Osteocyte (in vitro differentiated cells): ENCODE data around the gene DISC1. TPM values are rescaled to one million over a fixed set of nuclear protein-coding genes. Genes with fewer than 3 reads are reported as not detected.

Experiments used
- DNase-seq: peaks from one replicate; pipeline ENCODE4 v3.0.0; 2021; ENCODE audit warnings: mixed read lengths; ENCODE audit not compliant: unreplicated experiment; ENCODE audit errors: extremely low spot score
- H3K27ac Mint-ChIP-seq: one replicate; pipeline ENCODE4 v1.8.0; 2021; ENCODE audit warnings: mild to moderate bottlenecking, mixed read lengths; ENCODE audit not compliant: unreplicated experiment
- H3K27me3 Mint-ChIP-seq: one replicate; pipeline ENCODE4 v1.8.0; 2021; ENCODE audit warnings: mixed read lengths; ENCODE audit not compliant: unreplicated experiment
- H3K36me3 Mint-ChIP-seq: one replicate; pipeline ENCODE4 v1.8.0; 2021; ENCODE audit warnings: mixed read lengths; ENCODE audit not compliant: unreplicated experiment
- H3K4me1 Mint-ChIP-seq: one replicate; pipeline ENCODE4 v1.8.0; 2021; ENCODE audit warnings: mixed read lengths; ENCODE audit not compliant: unreplicated experiment
- H3K4me3 Mint-ChIP-seq: one replicate; pipeline ENCODE4 v1.8.0; 2021; ENCODE audit warnings: mild to moderate bottlenecking, moderate library complexity, mixed read lengths; ENCODE audit not compliant: unreplicated experiment
- H3K9me3 Mint-ChIP-seq: one replicate; pipeline ENCODE4 v1.8.0; 2021; ENCODE audit warnings: mixed read lengths; ENCODE audit not compliant: unreplicated experiment
- total RNA-seq: library from RNA; stranded (reverse); gene quantifications from 2 replicates; pipeline ENCODE4 v1.2.1, GENCODE V29; 2021
- TF ChIP-seq, protein P1 (sequence below): fragments of 200-600 bp; sonication (generic); IDR thresholded peaks from 2 replicates; pipeline ENCODE4 v1.5.0; 2021; ENCODE audit warnings: antibody characterized with exemption, mild to moderate bottlenecking, moderate library complexity

DISC1 gene
- total RNA-seq, 1 donor from 2014 or later: 15.6 TPM

DNA sequence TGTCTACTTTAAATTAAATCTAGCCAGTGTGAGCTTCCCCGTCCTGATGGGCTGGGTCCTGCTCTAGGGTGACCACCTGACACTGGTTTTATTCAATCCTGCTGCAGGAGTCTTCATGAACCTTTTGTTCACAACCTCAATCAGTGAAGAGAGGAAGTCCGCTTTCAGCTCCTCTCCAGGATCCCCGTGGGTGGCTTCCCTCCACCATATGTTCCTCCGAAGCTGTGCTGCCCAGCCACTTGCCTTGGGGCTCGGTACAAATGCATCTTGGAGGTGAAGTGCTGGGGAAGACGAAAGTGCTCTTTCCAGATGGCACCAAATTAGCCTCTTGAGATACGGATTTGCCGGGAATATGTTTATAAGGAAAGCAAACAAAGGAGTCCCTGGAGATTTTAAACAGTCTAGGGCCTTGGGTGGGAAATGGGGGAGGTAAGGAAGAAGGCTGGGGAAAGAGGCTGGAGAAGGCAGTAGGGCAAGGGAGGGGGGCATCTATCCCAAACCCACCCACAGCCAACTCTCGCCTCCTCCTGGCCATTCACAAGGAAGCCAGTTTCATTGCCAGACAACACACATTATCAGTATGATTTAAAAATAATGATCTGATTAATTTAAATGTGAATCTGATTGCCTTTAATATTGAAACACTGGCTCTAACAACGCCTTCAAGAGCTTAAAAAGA is 430.8 kb downstream of the DISC1 start:
- no peak for DNase-seq
- H3K27ac Mint-ChIP-seq: no peak overlapping the region
- H3K4me3 Mint-ChIP-seq: no peak overlapping the region
- peaks cover 4% of the 10 kb centered on the region for H3K9me3 Mint-ChIP-seq
- no peaks in the 10 kb centered on the region for H3K4me1 Mint-ChIP-seq
- peaks cover 6% of the 10 kb centered on the region for H3K36me3 Mint-ChIP-seq
- no peaks in the 10 kb centered on the region for H3K27me3 Mint-ChIP-seq
- TF ChIP-seq, protein P1, sequence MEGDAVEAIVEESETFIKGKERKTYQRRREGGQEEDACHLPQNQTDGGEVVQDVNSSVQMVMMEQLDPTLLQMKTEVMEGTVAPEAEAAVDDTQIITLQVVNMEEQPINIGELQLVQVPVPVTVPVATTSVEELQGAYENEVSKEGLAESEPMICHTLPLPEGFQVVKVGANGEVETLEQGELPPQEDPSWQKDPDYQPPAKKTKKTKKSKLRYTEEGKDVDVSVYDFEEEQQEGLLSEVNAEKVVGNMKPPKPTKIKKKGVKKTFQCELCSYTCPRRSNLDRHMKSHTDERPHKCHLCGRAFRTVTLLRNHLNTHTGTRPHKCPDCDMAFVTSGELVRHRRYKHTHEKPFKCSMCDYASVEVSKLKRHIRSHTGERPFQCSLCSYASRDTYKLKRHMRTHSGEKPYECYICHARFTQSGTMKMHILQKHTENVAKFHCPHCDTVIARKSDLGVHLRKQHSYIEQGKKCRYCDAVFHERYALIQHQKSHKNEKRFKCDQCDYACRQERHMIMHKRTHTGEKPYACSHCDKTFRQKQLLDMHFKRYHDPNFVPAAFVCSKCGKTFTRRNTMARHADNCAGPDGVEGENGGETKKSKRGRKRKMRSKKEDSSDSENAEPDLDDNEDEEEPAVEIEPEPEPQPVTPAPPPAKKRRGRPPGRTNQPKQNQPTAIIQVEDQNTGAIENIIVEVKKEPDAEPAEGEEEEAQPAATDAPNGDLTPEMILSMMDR: no peak

DNA sequence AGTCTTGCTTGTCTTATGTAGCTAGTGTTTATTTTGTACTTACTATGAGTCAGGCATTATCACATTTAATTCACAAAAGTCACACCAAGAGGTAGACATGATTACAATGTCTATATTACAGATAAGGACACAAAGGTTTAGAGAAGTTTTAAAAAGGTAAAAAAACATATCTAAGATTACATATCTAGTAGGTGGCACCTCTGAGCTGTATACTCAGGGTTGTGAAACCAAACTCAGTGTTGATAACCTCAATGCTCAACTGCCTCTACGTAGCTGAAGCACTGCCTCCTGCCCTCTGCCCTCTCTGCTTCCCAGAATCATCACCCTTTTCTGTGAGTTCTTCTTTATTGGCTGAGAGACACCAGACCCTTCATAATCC is 431.3 kb downstream of the DISC1 start:
- Mint-ChIP-seq H3K27ac (no peak overlapping the region), H3K36me3 (peaks cover 6% of the 10 kb centered on the region), H3K27me3 (no peaks in the 10 kb centered on the region), H3K4me1 (no peaks in the 10 kb centered on the region), H3K4me3 (no peak overlapping the region), H3K9me3 (peaks cover 4% of the 10 kb centered on the region)
- TF ChIP-seq, protein P1: no peak
- DNase-seq: no peak

DNA sequence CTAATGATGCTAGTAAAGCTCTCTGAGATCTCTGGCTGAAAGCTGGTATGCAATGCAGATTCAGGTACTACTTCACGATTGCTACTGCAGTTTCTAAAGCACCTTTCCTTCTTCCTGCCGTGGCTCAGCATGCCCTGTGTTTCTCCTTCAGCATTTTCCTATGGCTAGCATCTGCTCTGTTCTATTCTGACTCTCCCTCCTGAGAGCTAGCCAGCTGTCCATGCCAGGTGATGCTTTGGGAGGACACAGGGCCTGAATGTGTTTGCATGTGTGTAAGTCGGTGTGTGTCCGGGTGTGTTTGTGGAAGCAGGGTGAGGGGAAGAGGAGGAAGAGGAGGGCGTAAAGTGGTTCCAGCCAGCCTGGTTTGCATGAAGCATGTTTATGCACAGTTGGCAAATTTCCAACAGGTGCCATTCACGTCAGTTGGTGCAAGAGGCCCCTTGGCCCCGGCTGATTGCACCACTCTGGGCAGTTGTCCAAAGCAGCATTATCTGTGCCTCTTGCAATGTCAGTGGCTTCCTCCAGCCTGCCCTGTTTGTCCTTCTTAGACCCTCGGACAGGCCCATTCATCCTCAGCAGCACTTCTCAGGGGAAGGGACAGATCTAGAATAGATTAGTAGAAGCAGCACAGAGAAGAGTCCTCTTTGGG is 433.3 kb downstream of the DISC1 start:
- Mint-ChIP-seq H3K4me3 (no peak overlapping the region), H3K4me1 (no peaks in the 10 kb centered on the region), H3K27me3 (no peaks in the 10 kb centered on the region), H3K36me3 (no peaks in the 10 kb centered on the region), H3K27ac (no peak overlapping the region), H3K9me3 (peaks cover 4% of the 10 kb centered on the region)
- no peak for DNase-seq
- TF ChIP-seq, protein P1: no peak

DNA sequence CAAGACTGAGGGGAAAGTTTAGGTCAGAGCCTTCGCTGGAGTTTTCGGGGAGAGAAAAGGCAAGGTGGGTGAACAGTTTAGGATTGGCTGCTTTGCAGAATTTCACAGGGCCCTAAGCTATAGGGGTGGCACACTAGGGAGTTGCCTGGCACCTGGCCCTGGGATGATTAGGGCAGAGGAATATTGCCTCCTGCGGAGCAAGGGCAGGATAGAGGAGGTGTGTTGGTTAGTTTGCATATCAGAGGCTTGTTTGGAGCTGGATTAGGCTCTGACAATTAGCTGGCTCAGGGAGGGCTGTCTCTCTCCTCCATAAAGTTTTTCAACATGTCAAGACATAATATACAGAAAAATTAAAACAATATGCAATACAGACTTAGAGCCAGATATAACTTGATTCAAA is 436.4 kb downstream of the DISC1 start:
- Mint-ChIP-seq H3K4me3 (no peak overlapping the region), H3K27me3 (no peaks in the 10 kb centered on the region), H3K36me3 (no peaks in the 10 kb centered on the region), H3K9me3 (no peaks in the 10 kb centered on the region), H3K27ac (no peak overlapping the region), H3K4me1 (no peaks in the 10 kb centered on the region)
- TF ChIP-seq, protein P1: no peak
- DNase-seq: no peak

DNA sequence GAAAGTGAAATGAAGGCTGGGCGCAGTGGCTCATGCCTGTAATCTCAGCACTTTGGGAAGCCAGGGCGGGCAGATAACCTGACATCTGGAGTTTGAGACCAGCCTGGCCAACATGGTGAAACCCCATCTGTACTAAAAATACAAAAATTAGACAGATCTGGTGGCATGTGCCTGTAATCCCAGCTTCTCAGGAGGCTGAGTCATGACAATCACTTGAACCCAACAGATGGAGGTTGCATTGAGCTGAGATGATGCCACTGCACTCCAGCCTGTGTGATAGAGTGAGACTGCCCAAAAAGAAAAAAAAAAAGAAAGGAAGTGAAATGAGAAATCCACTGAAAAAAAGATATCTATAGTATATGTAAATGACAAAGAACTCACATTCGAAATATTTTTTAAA is 439.9 kb downstream of the DISC1 start:
- H3K4me3 Mint-ChIP-seq: no peak overlapping the region
- peaks cover 2% of the 10 kb centered on the region for H3K36me3 Mint-ChIP-seq
- H3K27me3 Mint-ChIP-seq: no peaks in the 10 kb centered on the region
- H3K27ac Mint-ChIP-seq: no peak overlapping the region
- DNase-seq: no peak
- H3K9me3 Mint-ChIP-seq: peaks cover 20% of the 10 kb centered on the region
- H3K4me1 Mint-ChIP-seq: no peaks in the 10 kb centered on the region
- TF ChIP-seq, protein P1: no peak
